HepG2 (cell line): Measurements from ENCODE around the gene ATP2B2. TPM values are rescaled to one million over a fixed set of nuclear protein-coding genes. Genes with fewer than 3 reads are reported as not detected.

Experiments used
- CEBPB ChIP-seq: IDR thresholded peaks from 2 replicates; pipeline ENCODE4 v1.6.1; 2011; ENCODE audit warnings: low read depth, low read length, improper control_type of control experiment, borderline replicate concordance
- E2F5 ChIP-seq: sonication (generic); formaldehyde crosslinking; conservative IDR thresholded peaks from 2 replicates; pipeline ENCODE4 v1.4.0; 2020; ENCODE audit warnings: missing genetic modification reagents
- GATA4 ChIP-seq: sonication (generic); IDR thresholded peaks from 2 replicates; pipeline ENCODE4 v1.6.1; 2016; ENCODE audit warnings: antibody characterized with exemption, low read depth, borderline replicate concordance
- GFI1 ChIP-seq: sonication (generic); formaldehyde crosslinking; IDR thresholded peaks from 2 replicates; pipeline ENCODE4 v1.5.0; 2020; ENCODE audit warnings: missing genetic modification reagents, mild to moderate bottlenecking, borderline replicate concordance
- GTF2F1 ChIP-seq: fragments of 150-350 bp; IDR thresholded peaks from 2 replicates; pipeline ENCODE4 v1.6.1; 2014; ENCODE audit warnings: low read length
- JUND ChIP-seq: sonication (generic); formaldehyde crosslinking; IDR thresholded peaks from 2 replicates; pipeline ENCODE4 v1.8.0; 2022; ENCODE audit warnings: mild to moderate bottlenecking, missing genetic modification reagents
- MXI1 ChIP-seq: IDR thresholded peaks from 3 replicates; pipeline ENCODE4 v1.6.1; 2012; ENCODE audit warnings: low read depth, low read length, inconsistent platforms, borderline replicate concordance
- MYC ChIP-seq: sonication (generic); formaldehyde crosslinking; IDR thresholded peaks from 2 replicates; pipeline ENCODE4 v1.9.0; 2021; ENCODE audit warnings: missing genetic modification reagents, borderline replicate concordance
- MYNN ChIP-seq: sonication (generic); formaldehyde crosslinking; IDR thresholded peaks from 2 replicates; pipeline ENCODE4 v1.4.0; 2020; ENCODE audit warnings: mild to moderate bottlenecking, low read depth, missing genetic modification reagents
- NFYC ChIP-seq: IDR thresholded peaks from 2 replicates; pipeline ENCODE4 v1.6.1; 2016; ENCODE audit warnings: missing genetic modification reagents, missing compliant biosample characterization
- NR1H2 ChIP-seq: sonication (generic); formaldehyde crosslinking; IDR thresholded peaks from 2 replicates; pipeline ENCODE4 v1.8.1; 2022; ENCODE audit warnings: low read depth, missing genetic modification reagents, borderline replicate concordance
- PBX3 ChIP-seq: sonication (generic); formaldehyde crosslinking; IDR thresholded peaks from 2 replicates; pipeline ENCODE4 v1.8.1; 2023; ENCODE audit warnings: missing genetic modification reagents, inconsistent platforms, borderline replicate concordance
- REXO4 ChIP-seq: sonication (generic); formaldehyde crosslinking; IDR thresholded peaks from 2 replicates; pipeline ENCODE4 v1.8.0; 2022; ENCODE audit warnings: missing genetic modification reagents, mild to moderate bottlenecking, borderline replicate concordance
- RFXAP ChIP-seq: sonication (generic); formaldehyde crosslinking; IDR thresholded peaks from 2 replicates; pipeline ENCODE4 v1.4.0; 2020; ENCODE audit warnings: missing genetic modification reagents, borderline replicate concordance
- SPEN ChIP-seq: sonication (generic); formaldehyde crosslinking; IDR thresholded peaks from 2 replicates; pipeline ENCODE4 v1.5.1; 2020; ENCODE audit warnings: low read depth, mild to moderate bottlenecking, missing genetic modification reagents
- SRY ChIP-seq: sonication (generic); formaldehyde crosslinking; IDR thresholded peaks from 2 replicates; pipeline ENCODE4 v1.8.0; 2022; ENCODE audit warnings: mild to moderate bottlenecking, missing genetic modification reagents
- TEAD3 ChIP-seq: optimal IDR thresholded peaks from 2 replicates; pipeline ENCODE3; 2016; ENCODE audit warnings: borderline replicate concordance
- ZIK1 ChIP-seq: sonication (generic); formaldehyde crosslinking; IDR thresholded peaks from 2 replicates; pipeline ENCODE4 v1.5.0; 2020; ENCODE audit warnings: mild to moderate bottlenecking, low read depth, missing genetic modification reagents, borderline replicate concordance
- ZNF101 ChIP-seq: sonication (generic); formaldehyde crosslinking; IDR thresholded peaks from 2 replicates; pipeline ENCODE4 v1.4.0; 2020; ENCODE audit warnings: mild to moderate bottlenecking, low read depth, missing genetic modification reagents, borderline replicate concordance
- ZNF326 ChIP-seq: sonication (generic); formaldehyde crosslinking; IDR thresholded peaks from 2 replicates; pipeline ENCODE4 v1.4.0; 2020; ENCODE audit warnings: missing genetic modification reagents, borderline replicate concordance
- ZNF382 ChIP-seq: sonication (generic); formaldehyde crosslinking; IDR thresholded peaks from 2 replicates; pipeline ENCODE4 v1.5.0; 2020; ENCODE audit warnings: missing genetic modification reagents, mild to moderate bottlenecking, borderline replicate concordance
- ZNF530 ChIP-seq: sonication (generic); formaldehyde crosslinking; IDR thresholded peaks from 2 replicates; pipeline ENCODE4 v1.5.0; 2020; ENCODE audit warnings: low read depth, mild to moderate bottlenecking, missing genetic modification reagents
- ZNF678 ChIP-seq: sonication (generic); formaldehyde crosslinking; IDR thresholded peaks from 2 replicates; pipeline ENCODE4 v1.4.0; 2020; ENCODE audit warnings: mild to moderate bottlenecking, missing genetic modification reagents
- ZSCAN21 ChIP-seq: sonication (generic); formaldehyde crosslinking; IDR thresholded peaks from 2 replicates; pipeline ENCODE4 v1.8.0; 2022; ENCODE audit warnings: mild to moderate bottlenecking, missing genetic modification reagents, moderate library complexity, borderline replicate concordance
- polyA plus RNA-seq, 8 experiments: library from polyadenylated mRNA; depleted of rRNA in 3 of 8; stranded (reverse) in 7 of 8; unstranded in 1 of 8; fragments of >200 nt; fragmentation: Illumina TruSeq in 4 of 8; extraction: Trizol in 4 of 8; gene quantifications; 2 replicates each; pipeline versions ENCODE4 v1.2.1 to v1.2.3, GENCODE V29; 2011 to 2016; ENCODE audit warnings: low read depth in 4 of 8, missing spikeins in 1 of 8, mixed read lengths in 1 of 8; ENCODE audit not compliant: insufficient read depth in 1 of 8
- total RNA-seq, 5 experiments: library from RNA; depleted of rRNA; stranded (reverse); fragments of >200 nt; fragmentation: Illumina TruSeq; extraction: Trizol; gene quantifications; 2 replicates each; pipeline ENCODE4 v1.2.3, GENCODE V29; 2016; ENCODE audit warnings: low read depth in 1 of 5
- TF ChIP-seq, protein P1 (sequence below): sonication (generic); formaldehyde crosslinking; IDR thresholded peaks from 2 replicates; pipeline ENCODE4 v1.5.1; 2020; ENCODE audit warnings: missing genetic modification reagents, mild to moderate bottlenecking, borderline replicate concordance

Gene ATP2B2
- total and polyA plus RNA-seq, 2 of the 13 experiments (the other 11 are each of a cell fraction or from before 2014, with no cell fraction given): 1.5 to 2.3 TPM

DNA sequence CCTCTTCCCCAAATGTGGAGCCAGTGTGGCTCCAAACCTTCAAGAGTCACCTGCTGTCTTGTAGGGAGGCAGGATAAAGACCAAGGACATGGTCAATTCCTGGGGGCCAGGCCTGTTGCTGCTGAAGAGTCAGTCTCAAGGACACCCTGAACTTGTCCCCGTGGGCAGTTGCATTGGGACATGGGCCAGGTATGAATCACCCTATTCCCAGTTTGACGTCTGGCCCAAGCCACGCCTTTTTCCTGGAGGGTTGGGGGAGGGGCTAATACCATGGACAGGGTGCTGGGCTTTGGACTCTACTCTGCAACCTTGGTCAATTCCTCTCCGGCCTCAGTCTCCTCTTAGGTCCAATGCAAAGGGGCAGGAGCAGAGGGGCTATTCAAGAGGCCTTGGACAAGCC is 10.4 kb downstream of the ATP2B2 start (continued):
- no peak for TF ChIP-seq ZNF530 (CRISPR knock-in tag)
- TF ChIP-seq TEAD3: peak; percentile 66
- peak; percentile 52; the same call in 1 of the 2 replicates for TF ChIP-seq SPEN
- no peak for TF ChIP-seq E2F5
- TF ChIP-seq ZNF678 (CRISPR knock-in tag): no peak
- no peak for TF ChIP-seq ZIK1 (CRISPR knock-in tag)
- TF ChIP-seq ZNF101 (CRISPR knock-in tag): no peak
- TF ChIP-seq ZNF326 (CRISPR knock-in tag): no peak
- peak; percentile 63; the same call in 1 of the 3 replicates for TF ChIP-seq MXI1
- no peak for TF ChIP-seq GTF2F1
- no peak for TF ChIP-seq ZSCAN21 (CRISPR knock-in tag)
- TF ChIP-seq, protein P1, sequence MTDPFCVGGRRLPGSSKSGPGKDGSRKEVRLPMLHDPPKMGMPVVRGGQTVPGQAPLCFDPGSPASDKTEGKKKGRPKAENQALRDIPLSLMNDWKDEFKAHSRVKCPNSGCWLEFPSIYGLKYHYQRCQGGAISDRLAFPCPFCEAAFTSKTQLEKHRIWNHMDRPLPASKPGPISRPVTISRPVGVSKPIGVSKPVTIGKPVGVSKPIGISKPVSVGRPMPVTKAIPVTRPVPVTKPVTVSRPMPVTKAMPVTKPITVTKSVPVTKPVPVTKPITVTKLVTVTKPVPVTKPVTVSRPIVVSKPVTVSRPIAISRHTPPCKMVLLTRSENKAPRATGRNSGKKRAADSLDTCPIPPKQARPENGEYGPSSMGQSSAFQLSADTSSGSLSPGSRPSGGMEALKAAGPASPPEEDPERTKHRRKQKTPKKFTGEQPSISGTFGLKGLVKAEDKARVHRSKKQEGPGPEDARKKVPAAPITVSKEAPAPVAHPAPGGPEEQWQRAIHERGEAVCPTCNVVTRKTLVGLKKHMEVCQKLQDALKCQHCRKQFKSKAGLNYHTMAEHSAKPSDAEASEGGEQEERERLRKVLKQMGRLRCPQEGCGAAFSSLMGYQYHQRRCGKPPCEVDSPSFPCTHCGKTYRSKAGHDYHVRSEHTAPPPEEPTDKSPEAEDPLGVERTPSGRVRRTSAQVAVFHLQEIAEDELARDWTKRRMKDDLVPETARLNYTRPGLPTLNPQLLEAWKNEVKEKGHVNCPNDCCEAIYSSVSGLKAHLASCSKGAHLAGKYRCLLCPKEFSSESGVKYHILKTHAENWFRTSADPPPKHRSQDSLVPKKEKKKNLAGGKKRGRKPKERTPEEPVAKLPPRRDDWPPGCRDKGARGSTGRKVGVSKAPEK (CRISPR knock-in tag): no peak
- TF ChIP-seq MYC: no peak
- no peak for TF ChIP-seq MYNN
- no peak for TF ChIP-seq ZNF382 (CRISPR knock-in tag)
- no peak for TF ChIP-seq NR1H2 (CRISPR knock-in tag)
- TF ChIP-seq CEBPB: peak; percentile 55; the same call in 1 of the 2 replicates
- no peak for TF ChIP-seq GFI1 (CRISPR knock-in tag)
- TF ChIP-seq PBX3 (CRISPR knock-in tag): no peak
- no peak for TF ChIP-seq NFYC
- TF ChIP-seq GATA4: no peak
- TF ChIP-seq SRY (CRISPR knock-in tag): no peak
- TF ChIP-seq REXO4 (CRISPR knock-in tag): no peak
- 0 out of 2 replicates have a peak, but pooled peaks have one; percentile 69 for TF ChIP-seq JUND
- TF ChIP-seq RFXAP: no peak
